ENCODE measurements around the gene CD59.
"Not testable (repeated sequence)": the region's sequence is repeated elsewhere in the genome, so short reads cannot be mapped to it uniquely, and the experiment has no call there.

CD59 gene

GRCh38 chr11:33692541-33692940 is 43.7 kb downstream of the CD59 start:
- DNase-seq = no peak

- DNase-seq = peak; percentile 82
Observed at GRCh38 chr11:33692013-33692504, 44.2 kb downstream of the CD59 start.

- DNase-seq = no peak
Observed at GRCh38 chr11:33691066-33691864, 45.0 kb downstream of the CD59 start.

- DNase-seq = peak; percentile 62
Observed at GRCh38 chr11:33690290-33691065, 45.7 kb downstream of the CD59 start.

- no peak for DNase-seq
Observed at GRCh38 chr11:33689501-33689900, 46.7 kb downstream of the CD59 start.

- no peak for DNase-seq
Observed at GRCh38 chr11:33689085-33689484, 47.1 kb downstream of the CD59 start.

GRCh38 chr11:33687733-33688479 is 48.3 kb downstream of the CD59 start:
- DNase-seq = peak; percentile 75

GRCh38 chr11:33685082-33685481 is 51.1 kb downstream of the CD59 start:
- no peak for DNase-seq

- no peak for DNase-seq
Observed at GRCh38 chr11:33684003-33684706, 52.1 kb downstream of the CD59 start.

GRCh38 chr11:33682446-33682845 is 53.8 kb downstream of the CD59 start:
- no peak for DNase-seq

- no peak for DNase-seq
Observed at GRCh38 chr11:33682019-33682418, 54.2 kb downstream of the CD59 start.

- not testable (repeated sequence) for DNase-seq
Observed at GRCh38 chr11:33678616-33679015, 57.6 kb downstream of the CD59 start.

GRCh38 chr11:33674035-33674814 is 62.0 kb downstream of the CD59 start:
- DNase-seq = no peak

- DNase-seq = no peak
Observed at GRCh38 chr11:33672273-33672672, 64.0 kb downstream of the CD59 start.

- DNase-seq = no peak
Observed at GRCh38 chr11:33670250-33671011, 65.8 kb downstream of the CD59 start.

GRCh38 chr11:33669598-33670249 is 66.5 kb downstream of the CD59 start:
- no peak for DNase-seq

- no peak for DNase-seq
Observed at GRCh38 chr11:33668951-33669596, 67.1 kb downstream of the CD59 start.

- no peak for DNase-seq
Observed at GRCh38 chr11:33668468-33668825, 67.8 kb downstream of the CD59 start.

GRCh38 chr11:33667819-33668467 is 68.3 kb downstream of the CD59 start:
- no peak for DNase-seq
